K562 (cell line): ENCODE data around the gene CALU. TPM values are rescaled to one million over a fixed set of nuclear protein-coding genes. Genes with fewer than 3 reads are reported as not detected.

Experiments
- CEBPB ChIP-seq: fragments of 450-650 bp; IDR thresholded peaks from 2 replicates; pipeline ENCODE4 v1.6.1; 2016; ENCODE audit warnings: missing genetic modification characterization, missing compliant biosample characterization
- ETV1 ChIP-seq: fragments of 450-650 bp; conservative IDR thresholded peaks from 2 replicates; pipeline ENCODE4 v1.6.1; 2016; ENCODE audit warnings: missing genetic modification characterization, control low read depth, low read depth, missing compliant biosample characterization
- HNRNPK ChIP-seq: fragments of 200-400 bp; formaldehyde crosslinking; IDR thresholded peaks from one replicate; pipeline ENCODE4 v1.6.1; 2018; ENCODE audit warnings: mild to moderate bottlenecking, low read depth, low read length; ENCODE audit not compliant: poor library complexity, severe bottlenecking
- KLF6 ChIP-seq: fragments of 250-450 bp; sonication (Bioruptor Pico); IDR thresholded peaks from 2 replicates; pipeline ENCODE4 v1.4.0; 2020; ENCODE audit warnings: mild to moderate bottlenecking, moderate library complexity, borderline replicate concordance
- MAX ChIP-seq: sonication (generic); formaldehyde crosslinking; IDR thresholded peaks from 2 replicates; pipeline ENCODE4 v1.9.0; 2022; ENCODE audit warnings: mild to moderate bottlenecking, missing genetic modification reagents
- MEF2D ChIP-seq: conservative IDR thresholded peaks from 2 replicates; pipeline ENCODE4 v1.6.1; 2016; ENCODE audit warnings: low read depth, missing genetic modification characterization, missing compliant biosample characterization
- POLR3A ChIP-seq: IDR thresholded peaks from 2 replicates; pipeline ENCODE4 v1.6.1; 2011; ENCODE audit warnings: borderline replicate concordance, mild to moderate bottlenecking, moderate library complexity; ENCODE audit not compliant: insufficient read length, insufficient read depth; ENCODE audit errors: extremely low read depth
- RBM15 ChIP-seq: fragments of 200-400 bp; formaldehyde crosslinking; IDR thresholded peaks from 2 replicates; pipeline ENCODE4 v1.6.1; 2018; ENCODE audit warnings: mild to moderate bottlenecking, low read length, moderate library complexity; ENCODE audit not compliant: insufficient read depth
- RFX7 ChIP-seq: fragments of 250-450 bp; sonication (Bioruptor Pico); IDR thresholded peaks from 2 replicates; pipeline ENCODE4 v1.5.1; 2021; ENCODE audit warnings: mild to moderate bottlenecking
- RNF2 ChIP-seq: sonication (generic); IDR thresholded peaks from 2 replicates; pipeline ENCODE4 v1.6.1; 2016
- TAF15 ChIP-seq: fragments of 200-400 bp; formaldehyde crosslinking; IDR thresholded peaks from 2 replicates; pipeline ENCODE4 v1.6.1; 2017; ENCODE audit warnings: mild to moderate bottlenecking, low read depth, low read length, moderate library complexity
- TEAD2 ChIP-seq: fragments of 450-650 bp; IDR thresholded peaks from 2 replicates; pipeline ENCODE4 v1.6.1; 2016; ENCODE audit warnings: missing genetic modification characterization, control low read depth, missing compliant biosample characterization
- TFE3 ChIP-seq: fragments of 450-650 bp; formaldehyde crosslinking; IDR thresholded peaks from 2 replicates; pipeline ENCODE4 v1.4.0; 2020; ENCODE audit warnings: mild to moderate bottlenecking, mixed read lengths
- TRIM24 ChIP-seq, 2 experiments: fragments of 450-650 bp; IDR thresholded peaks; 2 replicates each; pipeline ENCODE4 v1.6.1; 2016
- ZBTB1 ChIP-seq: sonication (generic); formaldehyde crosslinking; IDR thresholded peaks from 2 replicates; pipeline ENCODE4 v1.8.1; 2023; ENCODE audit warnings: missing genetic modification reagents, low read depth, mild to moderate bottlenecking, borderline replicate concordance
- ZBTB12 ChIP-seq: fragments of 250-450 bp; sonication (Bioruptor Pico); IDR thresholded peaks from 2 replicates; pipeline ENCODE4 v1.4.0; 2020
- ZBTB43 ChIP-seq: sonication (generic); formaldehyde crosslinking; IDR thresholded peaks from 2 replicates; pipeline ENCODE4 v1.8.0; 2023; ENCODE audit warnings: mild to moderate bottlenecking, missing genetic modification reagents
- polyA plus RNA-seq, 8 experiments: library from polyadenylated mRNA; depleted of rRNA in 4 of 8; stranded (reverse) in 5 of 8; unstranded in 3 of 8; fragments of >200 nt; fragmentation: Nextera tagmentation in 2 of 8; fragmentation: Illumina TruSeq in 1 of 8; extraction: Ambion mirVana in 2 of 8; extraction: Trizol in 1 of 8; gene quantifications; 2 replicates each; pipeline versions ENCODE4 v1.2.1 to v1.2.3, GENCODE V29; 2011 to 2014; ENCODE audit warnings: inconsistent platforms in 1 of 8, missing spikeins in 1 of 8
- total RNA-seq, 7 experiments: library from RNA; depleted of rRNA in 6 of 7; stranded (reverse); fragments of >200 nt in 6 of 7; fragmentation: Illumina TruSeq in 2 of 7; extraction: Trizol in 2 of 7; gene quantifications; 2 replicates each; pipeline versions ENCODE4 v1.2.1 to v1.2.3, GENCODE V29; 2011 to 2021; ENCODE audit warnings: low replicate concordance in 1 of 7

CALU gene
- total and polyA plus RNA-seq, 9 of the 15 experiments (the other 6 are each of a cell fraction or from before 2014, with no cell fraction given) = 166 to 286 (median 215) TPM

GRCh38 chr7:128783143-128783861 is 44.1 kb downstream of the CALU start (continued):
- TF ChIP-seq TFE3 (CRISPR knock-in tag) (no peak), ZBTB43 (no peak), CEBPB (tag) (no peak), RNF2 (peak; percentile 89; the same call in 1 of the 2 replicates), ZBTB1 (0 out of 2 replicates have a peak, but pooled peaks have one; percentile 62), TEAD2 (0 out of 2 replicates have a peak, but pooled peaks have one; percentile 18), RFX7 (CRISPR knock-in tag) (no peak), ZBTB12 (CRISPR knock-in tag) (0 out of 2 replicates have a peak, but pooled peaks have one; percentile 14), RBM15 (no peak), KLF6 (CRISPR knock-in tag) (no peak), TAF15 (no peak), TRIM24 (IDR thresholded peaks at IDR 0.05) (peak in 1 of 2 experiments; percentile 85; a peak in 2 of 4 replicates), MAX (CRISPR knock-in tag) (peak; percentile 84), ETV1 (tag) (no peak), POLR3A (peak; percentile 94), MEF2D (tag) (no peak), HNRNPK (no peak)
